B cell (primary cell): ENCODE data around the gene PWWP2B.

Experiments
- CTCF ChIP-seq: fragments of 200-600 bp; IDR thresholded peaks from one replicate; pipeline ENCODE4 v1.8.0; 2022; ENCODE audit warnings: antibody characterized with exemption, mild to moderate bottlenecking
- EZH2 ChIP-seq: IDR thresholded peaks from 2 replicates; pipeline ENCODE4 v1.6.1; 2012; ENCODE audit warnings: borderline replicate concordance, low read depth, mild to moderate bottlenecking, moderate library complexity, low read length; ENCODE audit not compliant: insufficient read depth, poor library complexity, severe bottlenecking

DNA sequence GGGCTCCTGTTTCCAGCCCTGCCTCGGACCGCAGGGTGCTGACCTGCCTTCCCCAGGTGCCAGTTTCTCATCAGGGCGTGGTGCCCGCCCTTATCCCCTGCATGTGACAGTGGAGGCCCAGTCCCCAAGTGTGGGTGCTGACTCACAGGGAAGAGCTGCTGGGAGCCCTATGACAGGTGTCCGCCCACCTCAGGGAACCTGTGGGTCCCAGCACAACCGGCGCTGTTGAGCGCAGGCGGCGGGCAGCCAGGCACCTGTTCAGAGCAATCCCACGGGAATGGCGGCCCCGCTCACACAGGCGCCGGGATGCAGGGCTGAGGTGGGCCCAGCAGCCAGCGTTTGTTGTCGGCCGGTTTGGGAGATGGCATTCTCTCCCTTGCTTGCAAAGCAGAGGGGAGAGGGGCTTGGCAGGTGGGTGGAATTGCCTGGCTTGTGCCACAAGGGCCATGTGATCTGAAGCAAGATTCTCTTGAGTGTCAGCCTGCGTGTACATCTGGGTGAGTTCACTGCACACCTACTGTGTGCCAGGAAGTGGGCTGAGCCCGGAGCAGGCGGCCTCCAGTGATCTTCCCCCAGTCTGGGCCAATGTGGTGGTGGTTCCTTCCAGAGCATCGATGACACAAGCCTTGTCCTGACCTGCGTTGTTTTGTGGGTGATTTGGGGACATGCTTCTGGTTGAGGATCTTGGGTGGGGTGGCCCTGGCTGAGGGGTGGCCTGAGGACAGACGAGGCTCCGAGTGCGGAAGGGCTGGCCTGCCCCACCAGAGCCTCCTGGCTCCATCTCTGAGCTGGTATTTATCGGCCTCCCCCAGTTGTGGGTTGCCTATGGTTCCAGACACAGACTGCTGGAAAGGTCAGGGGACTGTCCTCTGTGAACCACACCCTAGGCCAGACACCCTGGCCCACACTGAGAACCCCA lies 2.4 kb downstream of the PWWP2B start:
- no peak for TF ChIP-seq EZH2
- TF ChIP-seq CTCF, result no peak
